K562 (cell line): ENCODE data around the gene LTA4H.

Experiments
- CREB1 ChIP-seq, 2 experiments: sonication (generic) in 1 of 2; formaldehyde crosslinking in 1 of 2; IDR thresholded peaks; 2 replicates each; pipeline versions ENCODE4 v1.6.1 to v1.8.0; 2012 to 2022; ENCODE audit warnings: inconsistent platforms in 1 of 2, mild to moderate bottlenecking in 1 of 2, missing genetic modification reagents in 1 of 2, moderate library complexity in 1 of 2
- ELF1 ChIP-seq: fragments of 200-800 bp; sonication (Bioruptor generic); IDR thresholded peaks from 2 replicates; pipeline ENCODE4 v1.6.1; 2016; ENCODE audit warnings: missing genetic modification characterization, missing compliant biosample characterization
- FOXJ3 ChIP-seq: sonication (generic); formaldehyde crosslinking; IDR thresholded peaks from 2 replicates; pipeline ENCODE4 v1.4.0; 2020; ENCODE audit warnings: mild to moderate bottlenecking, missing genetic modification reagents
- ILK ChIP-seq: fragments of 450-650 bp; IDR thresholded peaks from 2 replicates; pipeline ENCODE4 v1.6.1; 2016; ENCODE audit warnings: missing genetic modification characterization, low read depth, mild to moderate bottlenecking, missing compliant biosample characterization, moderate library complexity, borderline replicate concordance
- MAFK ChIP-seq: IDR thresholded peaks from 2 replicates; pipeline ENCODE4 v1.6.1; 2011; ENCODE audit warnings: low read length, improper control_type of control experiment
- PHB ChIP-seq: fragments of 250-450 bp; sonication (Bioruptor Pico); IDR thresholded peaks from 2 replicates; pipeline ENCODE4 v1.5.0; 2021
- PHTF2 ChIP-seq: fragments of 250-450 bp; sonication (Bioruptor Pico); IDR thresholded peaks from 2 replicates; pipeline ENCODE4 v1.5.0; 2021; ENCODE audit warnings: mild to moderate bottlenecking

DNA sequence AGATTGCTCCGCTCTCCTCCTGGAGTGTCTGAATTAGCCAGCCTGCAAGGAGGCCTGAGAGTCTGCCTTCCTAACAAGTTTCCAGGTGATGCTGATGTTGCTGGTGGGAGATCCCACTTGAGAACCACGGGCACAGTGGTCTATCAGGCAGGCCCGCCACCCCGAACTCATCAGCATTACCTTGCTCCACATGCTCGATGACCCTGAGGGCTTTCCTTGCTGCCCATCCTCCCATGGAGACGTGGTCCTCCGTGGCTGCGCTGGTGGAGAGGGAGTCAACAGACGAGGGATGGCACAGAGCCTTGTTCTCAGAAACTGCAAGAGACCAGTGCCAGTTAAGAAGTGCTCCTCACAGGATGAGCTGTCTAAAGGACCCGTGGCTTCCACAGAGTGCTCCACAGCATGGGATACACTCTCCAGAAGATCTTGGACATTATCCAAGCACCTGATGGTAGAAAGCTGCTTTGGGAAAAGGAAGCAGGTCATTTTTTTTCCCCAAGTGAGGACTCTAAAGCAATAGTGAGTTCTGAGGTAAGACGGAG is 57.6 kb downstream of the LTA4H start:
- TF ChIP-seq ELF1 (tag) (no peak), CREB1 (IDR thresholded peaks at IDR 0.05) (no peak), CREB1 (CRISPR knock-in tag; IDR thresholded peaks at IDR 0.05) (no peak), PHB (CRISPR knock-in tag) (no peak), FOXJ3 (CRISPR knock-in tag) (no peak), ILK (tag) (no peak), PHTF2 (CRISPR knock-in tag) (no peak), MAFK (no peak)
